GM18507 (cell line): ENCODE data around the gene ZC3H12A.

Experiments
- DNase-seq: peaks from one replicate; pipeline ENCODE4 v3.0.0; 2011; ENCODE audit warnings: low read depth; ENCODE audit not compliant: insufficient read length; ENCODE audit errors: extremely low spot score
- FAIRE-seq: peaks from 2 replicates; lab custom pipeline; 2011; peaks lifted over from hg19 to GRCh38; lab: Jason Lieb, UNC

The ZC3H12A gene

GRCh38 chr1:37477198-37477931 is 3.0 kb downstream of the ZC3H12A start:
- peak; percentile 52 for DNase-seq
- peak; percentile 88 for FAIRE-seq

DNA sequence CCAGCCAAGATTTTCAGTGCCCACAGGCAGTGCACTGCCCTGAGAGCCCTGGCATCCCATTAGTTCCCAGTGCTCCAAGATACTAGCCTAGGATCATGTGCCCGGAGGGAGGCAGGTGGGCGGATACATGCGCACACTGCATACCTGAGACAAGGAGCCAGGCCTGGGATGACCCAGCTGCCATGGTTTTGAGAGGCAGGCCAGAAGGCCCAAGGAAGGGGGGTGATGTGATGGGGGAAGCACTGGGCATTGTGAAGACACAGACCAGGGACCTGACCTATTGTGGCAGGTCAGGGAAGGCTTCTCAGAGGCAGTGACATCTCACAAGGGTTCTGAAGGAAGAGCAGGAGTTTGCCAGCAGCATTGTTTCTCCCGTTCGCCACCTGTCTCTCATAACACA is 3.6 kb downstream of the ZC3H12A start:
- DNase-seq (no peak), FAIRE-seq (no peak)

DNA sequence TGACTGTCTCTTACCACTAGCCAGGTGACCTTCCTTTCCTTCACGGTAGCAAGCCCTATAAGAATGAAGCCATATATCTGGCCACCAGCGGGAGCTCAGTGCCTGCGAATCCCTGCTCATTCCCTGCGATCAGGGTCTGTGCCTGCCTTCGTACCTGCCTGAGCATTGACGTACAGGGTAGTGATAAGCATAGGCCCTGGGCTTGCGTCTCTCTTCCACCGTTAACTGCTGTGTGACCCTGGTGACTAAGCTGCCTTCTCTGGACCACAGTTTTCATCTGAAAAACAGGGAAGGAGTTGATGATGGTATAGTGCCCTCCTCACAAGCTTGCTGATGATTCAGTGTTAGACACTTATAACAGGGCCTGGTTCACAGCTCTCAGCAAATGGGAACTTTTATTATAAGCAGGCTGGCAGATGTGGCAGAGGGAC is 4.1 kb downstream of the ZC3H12A start:
- FAIRE-seq, result no peak
- DNase-seq, result no peak

- FAIRE-seq (no peak), DNase-seq (no peak)
Observed at GRCh38 chr1:37478890-37479254, 4.5 kb downstream of the ZC3H12A start.

DNA sequence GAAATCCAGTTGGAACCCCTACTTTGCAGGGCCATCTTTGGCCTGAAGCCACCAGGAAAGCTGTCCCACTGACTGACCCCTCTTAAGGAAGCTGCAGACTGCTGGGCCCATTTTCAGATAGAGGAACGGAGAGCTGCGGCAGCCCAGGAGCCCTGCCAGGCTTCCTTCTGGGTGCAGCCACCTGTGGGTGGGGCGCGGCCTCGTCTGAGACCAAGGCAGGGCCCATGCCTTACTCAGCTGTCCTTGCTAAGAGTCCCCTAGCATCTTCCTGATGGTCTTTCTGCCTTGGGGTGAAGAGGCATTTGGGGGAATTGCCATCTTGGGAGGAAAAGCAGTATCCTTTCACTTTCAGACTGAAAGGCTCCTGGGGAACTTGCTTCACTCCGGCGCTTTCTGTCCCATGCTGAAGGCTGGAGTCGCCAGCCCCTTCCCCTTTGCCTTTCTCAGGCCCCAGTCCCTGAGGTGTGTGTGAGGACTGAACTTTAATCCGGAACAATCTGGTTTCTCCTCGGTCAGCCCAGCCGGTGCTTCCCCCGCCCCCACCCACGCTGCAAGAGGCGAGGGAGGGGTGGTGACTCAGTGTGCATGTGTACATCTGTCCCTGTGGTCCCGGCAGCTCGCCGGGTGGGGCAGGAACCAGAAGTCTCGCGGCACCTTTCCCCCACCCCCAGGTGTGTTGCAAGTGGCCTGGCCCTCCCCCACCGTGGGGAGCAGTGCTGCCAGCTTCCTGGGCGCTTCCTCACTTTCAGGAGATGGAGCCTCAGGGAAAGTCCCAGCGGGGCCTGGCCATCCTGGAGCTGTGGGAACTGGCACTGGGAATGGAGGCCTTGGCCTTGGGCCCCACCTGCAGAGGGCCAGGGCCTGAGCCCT is 5.1 kb downstream of the ZC3H12A start:
- DNase-seq (peak; percentile 83), FAIRE-seq (peak; percentile 89)

DNA sequence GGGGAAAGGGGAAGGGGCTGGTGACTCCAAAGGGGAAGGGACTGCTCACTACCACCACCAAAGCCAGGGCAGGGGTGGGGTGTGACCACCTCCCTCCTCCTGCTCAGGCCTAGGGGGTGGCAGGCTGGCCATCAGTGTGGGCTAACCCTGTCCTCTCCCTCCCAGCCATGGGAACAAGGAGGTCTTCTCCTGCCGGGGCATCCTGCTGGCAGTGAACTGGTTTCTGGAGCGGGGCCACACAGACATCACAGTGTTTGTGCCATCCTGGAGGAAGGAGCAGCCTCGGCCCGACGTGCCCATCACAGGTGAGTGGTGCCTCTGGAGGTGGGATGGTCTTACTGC is 5.7 kb downstream of the ZC3H12A start:
- no peak for DNase-seq
- FAIRE-seq, result no peak

DNA sequence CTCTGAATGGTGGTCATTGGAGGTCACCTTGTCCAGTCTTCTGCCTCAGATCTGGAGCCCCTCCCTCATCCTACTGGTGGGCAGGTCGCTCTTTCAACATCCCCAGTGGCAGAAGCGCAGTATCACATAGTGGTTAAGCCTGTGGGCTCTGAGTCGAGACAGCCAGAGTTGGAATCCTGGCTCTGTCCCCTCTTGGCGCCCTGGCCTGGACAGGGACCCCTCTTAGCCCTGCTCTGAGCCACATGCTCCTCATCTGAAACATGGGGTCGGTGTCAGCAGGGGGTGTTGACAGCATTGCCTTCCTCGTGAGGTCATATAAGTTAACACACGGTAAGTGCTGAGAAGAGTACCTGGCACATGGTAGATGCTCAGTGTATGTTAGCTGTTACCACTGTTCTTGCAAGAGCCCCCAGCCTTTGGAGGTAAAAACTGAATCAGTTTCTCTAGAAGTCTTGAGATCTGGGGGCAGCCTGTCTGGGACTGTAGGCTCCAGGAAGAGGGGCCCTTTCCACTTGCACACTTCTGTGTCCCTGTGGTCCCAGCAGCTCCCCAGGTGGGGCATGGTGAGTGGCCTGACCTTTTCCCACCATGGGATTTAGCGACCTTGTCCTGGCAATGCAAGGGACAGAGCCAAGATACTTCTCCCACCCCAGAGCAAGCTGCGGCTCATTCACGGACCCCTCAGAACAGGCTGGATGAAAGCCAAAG is 6.4 kb downstream of the ZC3H12A start:
- FAIRE-seq, result no peak
- DNase-seq, result no peak

DNA sequence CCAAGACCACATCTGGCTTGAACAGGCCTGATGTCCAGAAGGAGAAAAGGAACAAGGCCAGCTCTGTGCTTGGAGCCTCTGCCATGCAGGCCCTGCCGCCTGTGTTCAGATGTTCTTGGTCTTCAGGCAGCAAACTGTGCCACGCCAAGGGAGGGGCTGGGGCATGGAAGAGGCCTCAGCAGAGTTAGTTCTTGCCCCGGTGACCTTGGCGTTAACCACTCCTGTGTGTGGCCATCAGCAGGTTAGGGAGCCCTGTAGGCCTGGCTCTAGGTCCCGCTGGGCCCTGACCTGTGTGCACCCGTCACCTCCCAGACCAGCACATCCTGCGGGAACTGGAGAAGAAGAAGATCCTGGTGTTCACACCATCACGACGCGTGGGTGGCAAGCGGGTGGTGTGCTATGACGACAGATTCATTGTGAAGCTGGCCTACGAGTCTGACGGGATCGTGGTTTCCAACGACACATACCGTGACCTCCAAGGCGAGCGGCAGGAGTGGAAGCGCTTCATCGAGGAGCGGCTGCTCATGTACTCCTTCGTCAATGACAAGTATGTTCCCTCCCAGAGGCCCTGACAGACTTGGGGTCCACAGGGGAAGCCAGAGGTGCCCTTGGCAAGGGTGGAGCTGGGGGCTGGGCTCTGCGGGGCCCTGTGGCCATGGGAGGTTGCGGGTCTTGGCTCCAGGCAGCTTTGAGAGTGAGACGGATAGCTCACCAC is 7.1 kb downstream of the ZC3H12A start:
- DNase-seq, result no peak
- FAIRE-seq, result no peak

DNA sequence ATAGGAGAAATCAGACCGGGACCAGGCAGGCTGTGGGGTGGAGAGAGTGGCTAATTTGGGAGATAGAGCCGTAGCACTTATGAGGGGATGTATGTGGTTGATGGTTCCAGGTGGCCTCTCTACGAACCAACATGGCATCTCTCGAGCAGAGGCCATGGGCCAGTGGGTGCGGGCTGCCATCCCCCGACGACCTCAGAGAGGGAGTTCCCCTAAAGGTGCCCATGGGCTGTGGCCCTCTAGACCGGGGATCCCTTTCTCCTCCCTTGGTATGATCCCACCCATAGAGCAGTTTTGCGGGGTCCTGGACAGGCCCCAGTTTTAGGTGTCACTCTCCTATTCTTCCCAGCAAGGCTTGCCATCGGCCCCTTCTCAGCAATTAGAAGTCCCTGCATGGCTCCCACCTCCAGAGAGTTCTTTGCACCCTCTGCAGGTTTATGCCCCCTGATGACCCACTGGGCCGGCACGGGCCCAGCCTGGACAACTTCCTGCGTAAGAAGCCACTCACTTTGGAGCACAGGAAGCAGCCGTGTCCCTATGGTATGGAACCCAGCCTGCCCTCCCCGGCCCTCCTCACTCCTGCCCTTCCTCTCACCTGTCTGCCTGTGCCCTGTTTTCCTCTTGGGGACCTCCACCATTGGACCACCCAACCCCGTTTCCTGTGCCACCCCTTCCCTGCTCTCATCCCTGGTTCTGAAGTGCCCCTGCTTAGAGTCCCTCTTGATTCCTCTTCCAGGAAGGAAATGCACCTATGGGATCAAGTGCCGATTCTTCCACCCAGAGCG is 7.8 kb downstream of the ZC3H12A start:
- DNase-seq, result no peak
- no peak for FAIRE-seq

DNA sequence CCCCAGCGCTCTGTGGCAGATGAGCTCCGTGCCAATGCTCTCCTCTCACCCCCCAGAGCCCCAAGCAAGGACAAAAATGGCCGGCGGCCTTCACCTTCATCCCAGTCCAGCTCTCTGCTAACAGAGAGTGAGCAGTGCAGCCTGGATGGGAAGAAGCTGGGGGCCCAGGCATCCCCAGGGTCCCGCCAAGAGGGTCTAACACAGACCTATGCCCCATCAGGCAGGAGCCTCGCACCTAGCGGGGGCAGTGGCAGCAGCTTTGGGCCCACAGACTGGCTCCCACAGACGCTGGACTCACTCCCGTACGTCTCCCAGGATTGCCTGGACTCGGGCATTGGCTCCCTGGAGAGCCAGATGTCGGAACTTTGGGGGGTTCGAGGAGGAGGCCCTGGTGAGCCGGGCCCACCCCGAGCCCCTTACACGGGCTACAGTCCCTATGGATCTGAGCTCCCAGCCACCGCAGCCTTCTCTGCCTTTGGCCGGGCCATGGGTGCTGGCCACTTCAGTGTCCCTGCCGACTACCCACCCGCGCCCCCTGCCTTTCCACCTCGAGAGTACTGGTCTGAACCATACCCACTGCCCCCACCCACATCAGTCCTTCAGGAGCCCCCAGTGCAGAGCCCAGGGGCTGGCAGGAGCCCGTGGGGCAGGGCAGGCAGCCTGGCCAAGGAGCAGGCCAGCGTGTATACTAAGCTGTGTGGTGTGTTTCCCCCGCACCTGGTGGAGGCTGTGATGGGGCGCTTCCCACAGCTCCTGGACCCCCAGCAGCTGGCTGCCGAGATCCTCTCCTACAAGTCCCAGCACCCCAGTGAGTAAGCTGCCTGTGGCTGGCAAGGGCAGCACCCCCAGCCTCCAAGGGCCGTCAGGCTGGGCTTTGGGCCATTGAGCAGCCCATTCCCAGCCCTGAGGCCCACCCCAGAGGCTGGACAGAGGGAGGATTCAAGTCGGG is 8.7 kb downstream of the ZC3H12A start:
- DNase-seq (no peak), FAIRE-seq (no peak)

DNA sequence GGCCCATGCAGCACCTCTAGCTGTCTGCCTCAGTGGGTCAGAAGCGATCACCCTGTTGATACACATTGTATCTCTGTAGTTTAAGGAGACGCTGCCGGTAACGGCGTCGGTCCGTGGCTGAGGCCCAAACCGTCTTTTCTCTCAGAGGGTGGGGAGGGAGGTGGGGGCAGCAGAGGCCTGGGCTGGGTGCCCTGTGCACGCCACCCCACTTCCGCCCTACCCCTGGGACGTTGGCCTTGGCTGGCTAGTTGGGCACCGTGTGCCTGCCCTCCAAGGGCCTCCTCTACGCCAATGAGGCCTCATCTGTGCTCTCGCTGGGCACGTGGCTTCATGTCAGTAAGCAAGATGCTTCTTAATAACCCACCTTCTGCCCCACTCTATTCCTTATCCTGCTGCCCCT is 9.4 kb downstream of the ZC3H12A start:
- DNase-seq (no peak), FAIRE-seq (no peak)

- FAIRE-seq, result no peak
- DNase-seq, result no peak
Observed at GRCh38 chr1:37484325-37485051, 10.1 kb downstream of the ZC3H12A start.

DNA sequence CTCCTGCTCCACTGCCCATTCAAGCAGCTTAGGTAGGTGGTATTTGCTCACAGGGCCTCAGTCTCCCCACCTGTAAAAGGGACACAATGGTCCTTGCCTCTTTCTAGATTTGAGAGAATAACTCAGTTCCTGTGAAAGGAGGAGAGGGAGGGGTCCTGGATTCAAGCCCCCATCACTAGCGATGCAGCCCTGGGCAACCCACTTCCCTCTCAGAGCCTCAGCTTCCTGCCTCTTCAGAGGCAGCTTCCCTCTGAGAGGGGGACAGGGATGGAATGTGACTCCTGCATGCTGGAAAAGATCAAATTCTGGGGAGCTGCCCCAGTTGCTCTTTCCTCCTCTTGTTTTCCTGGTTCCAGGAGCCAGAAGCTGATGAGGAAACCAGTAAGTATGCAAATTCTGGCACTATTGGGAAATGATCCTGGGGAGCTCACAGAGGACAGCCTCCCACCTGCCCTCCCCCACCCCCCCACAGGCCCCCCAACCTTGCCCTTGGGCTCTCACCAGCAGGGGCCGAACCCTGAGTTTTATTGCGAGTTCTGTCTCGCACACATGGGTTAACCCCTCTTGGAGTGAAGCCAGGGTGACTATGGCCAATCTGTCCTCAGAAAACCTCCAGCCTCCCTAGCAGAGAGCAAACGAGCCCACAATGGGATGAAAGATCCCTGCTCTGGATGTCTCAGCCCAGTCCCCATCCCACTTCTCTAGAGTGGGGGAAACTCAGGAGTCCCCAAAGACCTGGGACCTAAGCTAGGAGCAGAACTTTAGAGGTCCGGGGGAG is 11.7 kb downstream of the ZC3H12A start:
- DNase-seq (no peak), FAIRE-seq (no peak)

- peak; percentile 61 for DNase-seq
- FAIRE-seq, result peak; percentile 78
Observed at GRCh38 chr1:37486680-37487618, 12.6 kb downstream of the ZC3H12A start.

DNA sequence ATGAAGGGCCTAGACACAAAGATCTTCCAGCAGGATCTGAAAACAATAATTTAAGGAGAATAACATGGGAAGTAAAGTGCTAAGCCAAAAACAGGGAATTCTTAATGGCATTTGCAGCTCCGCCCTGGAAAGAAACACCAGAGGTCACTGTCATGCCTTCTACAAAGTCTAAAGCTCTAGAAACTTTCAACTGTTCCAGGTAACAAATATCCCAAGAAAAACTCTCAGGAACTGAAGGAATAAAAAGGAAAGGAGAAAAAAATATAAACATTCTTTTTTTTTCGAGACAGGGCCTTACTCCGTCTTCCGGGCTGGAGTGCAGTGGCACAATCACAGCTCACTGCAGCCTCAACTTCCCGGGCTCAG is 13.2 kb downstream of the ZC3H12A start:
- DNase-seq (no peak), FAIRE-seq (no peak)
